ENCODE measurements around the gene FOXJ3. TPM values are rescaled to one million over a fixed set of nuclear protein-coding genes. Genes with fewer than 3 reads are reported as not detected.

The FOXJ3 gene
- total RNA-seq, 2 donors from 2014 or later, result 89.1 to 93.5 TPM

GRCh38 chr1:42240966-42241755 lies 93.9 kb downstream of the FOXJ3 start:
- Mint-ChIP-seq H3K27ac (no peak overlapping the region), H3K4me1 (peaks cover 24% of the 10 kb centered on the region), H3K36me3 (ENCODE audit: low read depth) (peaks cover 5% of the 10 kb centered on the region), H3K4me3 (no peak overlapping the region), H3K27me3 (no peaks in the 10 kb centered on the region)
- DNase-seq (no peak), ATAC-seq (no peak)
- H3K9me3 ChIP-seq (ENCODE audit: control insufficient read depth, low read length, poor library complexity, severe bottlenecking), result peaks cover 3% of the 10 kb centered on the region

DNA sequence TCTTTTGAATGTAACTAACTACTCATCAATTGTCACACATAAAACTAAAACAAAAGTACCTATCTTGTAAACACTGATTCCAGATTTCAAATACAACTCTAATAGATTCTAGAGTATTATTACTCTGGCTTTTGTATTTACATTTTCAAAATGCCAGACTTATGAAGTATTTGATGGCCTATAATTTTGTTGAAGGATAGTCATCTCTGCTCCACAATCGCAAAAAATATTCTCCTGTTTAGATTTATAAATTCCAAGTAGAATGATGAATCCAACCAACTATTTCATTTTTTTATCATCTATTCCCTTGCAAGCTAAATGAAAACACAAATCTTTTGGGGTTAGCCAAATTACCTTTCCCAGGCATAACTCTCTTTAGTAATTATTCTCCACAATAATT lies 95.5 kb downstream of the FOXJ3 start:
- Mint-ChIP-seq H3K27ac (no peak overlapping the region), H3K4me1 (peaks cover 12% of the 10 kb centered on the region), H3K36me3 (ENCODE audit: low read depth) (peaks cover 5% of the 10 kb centered on the region), H3K4me3 (no peak overlapping the region), H3K27me3 (no peaks in the 10 kb centered on the region)
- no peak for ATAC-seq
- peaks cover 3% of the 10 kb centered on the region for H3K9me3 ChIP-seq (ENCODE audit: control insufficient read depth, low read length, poor library complexity, severe bottlenecking)
- no peak for DNase-seq

- ATAC-seq (no peak), DNase-seq (no peak)
- peaks cover 5% of the 10 kb centered on the region for H3K36me3 Mint-ChIP-seq (ENCODE audit: low read depth)
- peaks cover 9% of the 10 kb centered on the region for H3K4me1 Mint-ChIP-seq
- no peak overlapping the region for H3K4me3 Mint-ChIP-seq
- peaks cover 3% of the 10 kb centered on the region for H3K9me3 ChIP-seq (ENCODE audit: control insufficient read depth, low read length, poor library complexity, severe bottlenecking)
- no peak overlapping the region for H3K27ac Mint-ChIP-seq
- no peaks in the 10 kb centered on the region for H3K27me3 Mint-ChIP-seq
Measured at GRCh38 chr1:42239041-42239440, 96.0 kb downstream of the FOXJ3 start.

DNA sequence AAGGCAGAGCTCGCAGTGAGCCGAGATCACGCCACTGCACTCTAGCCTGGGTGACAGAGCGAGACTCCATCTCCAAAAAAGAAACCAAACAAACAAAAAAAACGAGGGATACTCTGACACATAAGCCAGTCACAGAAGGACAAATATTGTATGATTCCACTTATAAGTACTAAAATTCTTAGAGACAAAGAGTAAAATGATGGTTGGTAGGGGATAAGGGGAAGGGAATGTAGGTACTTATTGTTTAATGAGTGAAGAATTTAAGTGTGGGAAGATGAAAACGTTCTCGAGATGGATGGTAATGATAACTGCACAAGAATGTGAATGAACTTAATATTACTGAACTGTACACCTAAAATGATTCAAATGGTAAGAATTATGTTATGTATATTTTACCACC lies 103.8 kb downstream of the FOXJ3 start:
- no peaks in the 10 kb centered on the region for H3K9me3 ChIP-seq (ENCODE audit: control insufficient read depth, low read length, poor library complexity, severe bottlenecking)
- ATAC-seq, result no peak
- Mint-ChIP-seq H3K36me3 (ENCODE audit: low read depth) (peaks cover 5% of the 10 kb centered on the region), H3K27ac (no peak overlapping the region), H3K4me1 (peaks cover 17% of the 10 kb centered on the region), H3K4me3 (no peak overlapping the region), H3K27me3 (no peaks in the 10 kb centered on the region)
- no peak for DNase-seq

- no peak overlapping the region for H3K4me3 Mint-ChIP-seq
- H3K27me3 Mint-ChIP-seq, result no peaks in the 10 kb centered on the region
- no peak for ATAC-seq
- no peak for DNase-seq
- H3K36me3 Mint-ChIP-seq (ENCODE audit: low read depth), result peaks cover 5% of the 10 kb centered on the region
- no peaks in the 10 kb centered on the region for H3K9me3 ChIP-seq (ENCODE audit: control insufficient read depth, low read length, poor library complexity, severe bottlenecking)
- H3K4me1 Mint-ChIP-seq, result peaks cover 19% of the 10 kb centered on the region
- peak overlapping the region; percentile 39 for H3K27ac Mint-ChIP-seq
Measured at GRCh38 chr1:42228938-42229337, 106.1 kb downstream of the FOXJ3 start.

DNA sequence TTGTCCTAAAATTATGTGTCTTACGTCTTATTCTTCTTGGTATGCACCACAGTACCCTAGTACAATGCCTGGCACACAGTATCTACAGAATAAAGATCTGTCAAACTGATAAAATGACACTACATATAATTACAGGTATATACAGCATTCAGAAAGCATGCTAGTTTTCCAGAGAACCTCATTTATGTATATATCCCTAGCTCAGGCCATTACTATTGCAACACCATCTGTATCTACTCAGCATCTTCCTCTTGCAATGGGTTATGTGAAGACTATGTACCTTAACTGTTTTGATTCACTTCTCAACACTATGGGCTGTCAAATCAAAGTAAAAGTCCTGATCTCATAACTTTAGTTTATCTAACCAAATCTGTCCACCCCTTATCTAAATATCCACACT lies 112.0 kb downstream of the FOXJ3 start:
- Mint-ChIP-seq H3K4me3 (no peak overlapping the region), H3K4me1 (peaks cover 33% of the 10 kb centered on the region), H3K36me3 (ENCODE audit: low read depth) (peaks cover 8% of the 10 kb centered on the region), H3K27ac (no peak overlapping the region), H3K27me3 (no peaks in the 10 kb centered on the region)
- H3K9me3 ChIP-seq (ENCODE audit: control insufficient read depth, low read length, poor library complexity, severe bottlenecking), result no peaks in the 10 kb centered on the region
- ATAC-seq (no peak), DNase-seq (no peak)

DNA sequence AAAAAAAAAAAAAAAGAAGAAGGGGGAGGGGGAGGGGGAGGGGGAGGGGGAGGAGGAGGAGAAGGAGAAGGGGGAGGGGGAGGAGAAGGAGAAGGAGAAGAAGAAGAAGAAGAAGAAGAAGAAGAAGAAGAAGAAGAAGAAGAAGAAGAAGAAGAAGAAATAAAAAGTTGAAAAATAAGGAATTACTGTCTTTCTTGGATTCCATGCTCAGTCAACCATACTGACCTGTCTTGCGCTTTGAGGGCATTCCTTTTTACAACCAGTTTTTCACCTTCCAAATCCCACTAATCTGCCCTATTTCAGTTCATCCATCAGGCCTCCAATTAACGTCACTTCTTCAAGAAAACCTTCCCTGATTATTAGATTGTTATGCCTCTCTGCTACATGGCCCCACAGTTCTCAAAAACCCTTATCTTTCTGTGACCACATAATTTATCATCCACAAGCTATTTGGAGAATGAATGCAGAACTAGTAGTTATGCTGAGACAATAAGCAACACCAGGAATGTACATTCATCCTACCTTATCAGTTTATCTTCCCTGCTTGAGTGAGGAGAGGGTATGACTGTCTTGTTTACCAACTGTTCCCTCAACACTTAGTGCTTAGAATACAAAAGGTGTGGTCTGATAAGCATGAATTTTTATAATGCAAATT lies 113.0 kb downstream of the FOXJ3 start:
- Mint-ChIP-seq H3K4me1 (peaks cover 29% of the 10 kb centered on the region), H3K36me3 (ENCODE audit: low read depth) (peaks cover 8% of the 10 kb centered on the region), H3K27me3 (no peaks in the 10 kb centered on the region), H3K4me3 (no peak overlapping the region), H3K27ac (no peak overlapping the region)
- H3K9me3 ChIP-seq (ENCODE audit: control insufficient read depth, low read length, poor library complexity, severe bottlenecking), result no peaks in the 10 kb centered on the region
- ATAC-seq (no peak), DNase-seq (no peak)

DNA sequence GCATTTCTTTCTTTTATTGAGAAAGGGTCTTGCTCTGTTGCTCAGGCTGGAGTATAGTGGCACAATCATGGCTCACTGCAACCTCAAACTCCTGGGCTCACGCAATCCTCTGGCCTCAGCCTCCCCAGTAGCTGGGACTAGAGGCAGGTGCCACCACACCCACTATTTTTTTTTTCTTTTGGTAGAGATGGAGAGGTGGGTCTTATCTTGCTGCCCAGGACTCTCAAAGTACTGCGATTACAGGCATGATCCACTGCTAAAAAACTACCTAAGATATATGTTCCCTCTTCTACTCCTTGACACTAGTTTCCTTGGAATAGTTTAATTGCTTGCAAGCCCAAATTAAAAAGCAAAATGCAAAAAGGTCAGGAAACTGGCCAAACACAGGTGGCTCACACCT lies 113.6 kb downstream of the FOXJ3 start:
- no peak for DNase-seq
- H3K4me3 Mint-ChIP-seq, result no peak overlapping the region
- H3K27me3 Mint-ChIP-seq, result no peaks in the 10 kb centered on the region
- H3K27ac Mint-ChIP-seq, result no peak overlapping the region
- H3K36me3 Mint-ChIP-seq (ENCODE audit: low read depth), result peaks cover 3% of the 10 kb centered on the region
- H3K9me3 ChIP-seq (ENCODE audit: control insufficient read depth, low read length, poor library complexity, severe bottlenecking), result no peaks in the 10 kb centered on the region
- ATAC-seq, result no peak
- H3K4me1 Mint-ChIP-seq, result peaks cover 27% of the 10 kb centered on the region

- Mint-ChIP-seq H3K4me1 (peaks cover 25% of the 10 kb centered on the region), H3K27ac (no peak overlapping the region), H3K36me3 (ENCODE audit: low read depth) (peaks cover 4% of the 10 kb centered on the region), H3K27me3 (no peaks in the 10 kb centered on the region), H3K4me3 (peak overlapping the region; percentile 41)
- H3K9me3 ChIP-seq (ENCODE audit: control insufficient read depth, low read length, poor library complexity, severe bottlenecking), result no peaks in the 10 kb centered on the region
- ATAC-seq (no peak), DNase-seq (no peak)
Measured at GRCh38 chr1:42219627-42220026, 115.4 kb downstream of the FOXJ3 start.

- Mint-ChIP-seq H3K27ac (no peak overlapping the region), H3K27me3 (no peaks in the 10 kb centered on the region), H3K4me1 (peaks cover 9% of the 10 kb centered on the region), H3K4me3 (no peak overlapping the region), H3K36me3 (ENCODE audit: low read depth) (peaks cover 4% of the 10 kb centered on the region)
- ATAC-seq (no peak), DNase-seq (no peak)
- no peaks in the 10 kb centered on the region for H3K9me3 ChIP-seq (ENCODE audit: control insufficient read depth, low read length, poor library complexity, severe bottlenecking)
Measured at GRCh38 chr1:42214447-42214871, 120.6 kb downstream of the FOXJ3 start.

- H3K9me3 ChIP-seq (ENCODE audit: control insufficient read depth, low read length, poor library complexity, severe bottlenecking), result no peaks in the 10 kb centered on the region
- Mint-ChIP-seq H3K4me1 (peaks cover 8% of the 10 kb centered on the region), H3K27me3 (no peaks in the 10 kb centered on the region), H3K36me3 (ENCODE audit: low read depth) (peaks cover 2% of the 10 kb centered on the region), H3K27ac (no peak overlapping the region), H3K4me3 (no peak overlapping the region)
- DNase-seq, result no peak
- no peak for ATAC-seq
Measured at GRCh38 chr1:42211224-42211623, 123.8 kb downstream of the FOXJ3 start.

DNA sequence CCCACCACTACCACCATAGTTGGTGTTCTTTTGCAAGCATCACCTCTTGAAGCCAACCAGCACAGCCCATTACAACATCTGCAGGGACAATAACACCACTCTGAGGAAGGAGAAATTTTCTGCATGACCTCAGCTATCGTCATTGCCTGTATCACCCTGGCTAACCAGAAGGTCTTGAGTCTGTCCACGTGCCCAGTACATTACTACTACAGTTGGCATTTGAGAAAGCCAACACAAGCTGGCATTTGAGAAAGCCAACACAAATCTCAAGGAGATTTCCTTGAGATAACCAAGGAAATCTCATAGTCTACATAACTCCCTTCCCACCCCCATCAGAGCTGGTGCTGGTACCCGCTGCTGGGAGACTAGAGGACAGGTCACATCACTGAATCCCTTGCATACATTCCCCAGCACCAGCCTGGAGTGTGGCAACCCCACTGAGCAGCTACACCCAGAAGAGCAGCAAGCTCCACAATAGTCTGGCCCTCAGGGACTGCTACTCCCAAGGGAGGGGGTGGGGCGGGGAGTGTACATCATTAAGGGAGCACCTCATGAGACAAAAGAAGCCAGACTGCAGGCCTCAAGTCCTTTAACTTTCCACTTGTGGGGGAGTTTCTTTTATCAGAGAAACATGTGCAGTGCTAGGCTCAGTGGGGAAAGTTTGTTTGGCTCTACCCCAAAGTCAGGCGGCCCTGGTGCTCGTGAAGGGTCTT lies 124.5 kb downstream of the FOXJ3 start:
- Mint-ChIP-seq H3K27ac (no peak overlapping the region), H3K27me3 (no peaks in the 10 kb centered on the region), H3K4me1 (peaks cover 10% of the 10 kb centered on the region), H3K4me3 (no peak overlapping the region), H3K36me3 (ENCODE audit: low read depth) (peaks cover 2% of the 10 kb centered on the region)
- no peaks in the 10 kb centered on the region for H3K9me3 ChIP-seq (ENCODE audit: control insufficient read depth, low read length, poor library complexity, severe bottlenecking)
- ATAC-seq, result no peak
- no peak for DNase-seq

GRCh38 chr1:42209526-42210251 lies 125.3 kb downstream of the FOXJ3 start:
- ATAC-seq (no peak), DNase-seq (no peak)
- Mint-ChIP-seq H3K27ac (no peak overlapping the region), H3K36me3 (ENCODE audit: low read depth) (no peaks in the 10 kb centered on the region), H3K4me1 (peaks cover 10% of the 10 kb centered on the region), H3K4me3 (peak overlapping the region; percentile 49), H3K27me3 (no peaks in the 10 kb centered on the region)
- H3K9me3 ChIP-seq (ENCODE audit: control insufficient read depth, low read length, poor library complexity, severe bottlenecking), result no peaks in the 10 kb centered on the region
